ENCODE results near the gene VPS16. TPM values are rescaled to one million over a fixed set of nuclear protein-coding genes. Genes with fewer than 3 reads are reported as not detected.

The VPS16 gene
- total RNA-seq, 1 donor from 2014 or later = 35.8 TPM

DNA sequence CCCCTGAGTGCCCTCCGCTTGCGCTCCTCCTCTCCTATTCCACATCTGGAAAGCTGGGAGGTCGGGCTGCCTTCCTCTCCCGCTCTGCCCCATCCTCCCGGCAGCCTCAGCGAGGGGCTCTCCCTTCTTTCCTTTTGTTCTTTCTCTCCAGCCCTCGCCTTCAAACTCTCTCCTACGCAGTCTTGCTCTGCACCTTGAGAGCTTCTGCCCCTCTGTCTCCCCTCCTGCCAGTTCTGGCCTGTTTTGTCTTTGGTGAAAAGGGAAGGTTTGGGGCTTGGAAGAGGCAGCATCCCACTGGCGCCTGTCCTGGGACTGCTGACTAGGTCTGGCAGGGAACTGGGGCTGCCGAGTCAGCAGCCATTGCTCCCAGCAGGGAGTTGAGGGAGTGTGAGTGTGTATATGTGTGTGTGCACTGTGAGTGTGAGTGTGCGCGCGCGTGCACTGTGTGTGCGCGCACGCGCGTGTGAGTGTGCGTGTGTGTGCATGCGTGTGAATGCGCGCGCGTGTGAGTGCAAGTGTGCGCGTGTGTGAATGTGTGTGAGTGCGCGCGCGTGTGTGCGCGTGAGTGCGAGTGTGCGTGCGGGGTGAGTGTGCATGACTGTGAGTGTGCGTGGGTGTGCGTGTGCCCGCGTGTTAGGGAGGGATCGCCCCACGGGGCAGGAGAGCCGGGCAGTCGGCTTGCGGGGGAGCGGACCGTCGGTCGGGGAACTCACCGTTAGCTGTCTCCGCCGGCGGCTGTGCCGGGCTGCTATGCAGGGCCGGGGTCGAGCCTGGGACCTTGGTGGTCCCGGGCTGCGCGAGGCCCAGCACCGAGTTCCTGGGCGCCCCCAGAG is 40.6 kb upstream of the VPS16 start:
- intact Hi-C loops (cut with DNase I) = no loop called here
- Histone ChIP-seq H3K36me3 (no peaks in the 10 kb centered on the region), H3K9me3 (no peaks in the 10 kb centered on the region), H3K4me1 (peaks cover 24% of the 10 kb centered on the region), H3K4me3 (peak overlapping the region; percentile 39), H3K27me3 (ENCODE audit: low read depth) (peaks cover 75% of the 10 kb centered on the region), H3K27ac (no peak overlapping the region)
- no peak for DNase-seq
- peak in 1 of 2 donors; percentile 36 for ATAC-seq
- no peak for TF ChIP-seq CTCF (IDR thresholded peaks at IDR 0.05)

GRCh38 chr20:2800521-2801285 is 39.8 kb upstream of the VPS16 start, which contains the start of gene CPXM1:
TSS of gene CPXM1 (minus strand) at chr20:2800627. CDS start at chr20:2800572, 55 bp downstream.
- TF ChIP-seq CTCF (IDR thresholded peaks at IDR 0.05) = no peak
- no peaks in the 10 kb centered on the region for H3K36me3 ChIP-seq
- no peaks in the 10 kb centered on the region for H3K9me3 ChIP-seq
- no peak within 1 kb of the TSS for H3K27ac ChIP-seq
- DNase-seq (no peak), ATAC-seq (no peak)
- H3K4me1 ChIP-seq = peaks cover 24% of the 10 kb centered on the region
- peak within 1 kb of the TSS; percentile 39 for H3K4me3 ChIP-seq
- intact Hi-C loops (cut with DNase I) = no loop called here
- H3K27me3 ChIP-seq (ENCODE audit: low read depth) = peaks cover 83% of the 10 kb centered on the region

- Histone ChIP-seq H3K9me3 (no peaks in the 10 kb centered on the region), H3K36me3 (no peaks in the 10 kb centered on the region), H3K27ac (no peak overlapping the region), H3K4me1 (peaks cover 24% of the 10 kb centered on the region), H3K27me3 (ENCODE audit: low read depth) (peaks cover 86% of the 10 kb centered on the region), H3K4me3 (no peak overlapping the region)
- DNase-seq = no peak
- ATAC-seq = no peak
- intact Hi-C loops (cut with DNase I) = no loop called here
- TF ChIP-seq CTCF (IDR thresholded peaks at IDR 0.05) = no peak
Measured at GRCh38 chr20:2801286-2801728, 39.2 kb upstream of the VPS16 start.

- intact Hi-C loops (cut with DNase I) = no loop called here
- H3K27ac ChIP-seq = no peak overlapping the region
- no peak for ATAC-seq
- no peak for DNase-seq
- no peak overlapping the region for H3K4me3 ChIP-seq
- H3K36me3 ChIP-seq = no peaks in the 10 kb centered on the region
- H3K27me3 ChIP-seq (ENCODE audit: low read depth) = peaks cover 87% of the 10 kb centered on the region
- peaks cover 22% of the 10 kb centered on the region for H3K4me1 ChIP-seq
- H3K9me3 ChIP-seq = no peaks in the 10 kb centered on the region
- no peak for TF ChIP-seq CTCF (IDR thresholded peaks at IDR 0.05)
Measured at GRCh38 chr20:2804041-2804828, 36.3 kb upstream of the VPS16 start.

All from lower lobe of right lung (tissue), 2 donors.